Kidney glomerular epithelial cell (primary cell): ENCODE results near the gene LENG9.
"Not testable (repeated sequence)": the region's sequence is repeated elsewhere in the genome, so short reads cannot be mapped to it uniquely, and the experiment has no call there.

Experiments
- DNase-seq: peaks from one replicate; lab custom pipeline; 2025; lab: John Stamatoyannopoulos, UW

The LENG9 gene

GRCh38 chr19:54478677-54479266 lies 15.2 kb upstream of the LENG9 start:
- no peak for DNase-seq

- no peak for DNase-seq
Measured at GRCh38 chr19:54477650-54478049, 14.1 kb upstream of the LENG9 start.

GRCh38 chr19:54475706-54476105 lies 12.1 kb upstream of the LENG9 start:
- no peak for DNase-seq

GRCh38 chr19:54473892-54474372 lies 10.4 kb upstream of the LENG9 start:
- DNase-seq, result no peak

- DNase-seq, result no peak
Measured at GRCh38 chr19:54473071-54473891, 9.7 kb upstream of the LENG9 start, which contains the start of gene CDC42EP5. Gene CDC42EP5, minus strand, starts transcription at chr19:54473296. Its CDS starts 7,749 bp downstream, at chr19:54465547.

- no peak for DNase-seq
Measured at GRCh38 chr19:54470991-54471782, 7.6 kb upstream of the LENG9 start.

GRCh38 chr19:54470276-54470887 lies 6.8 kb upstream of the LENG9 start:
- no peak for DNase-seq

- DNase-seq, result no peak
Measured at GRCh38 chr19:54469496-54469934, 5.9 kb upstream of the LENG9 start.

GRCh38 chr19:54466110-54466480 lies 2.5 kb upstream of the LENG9 start:
- DNase-seq, result not testable (repeated sequence)

GRCh38 chr19:54465426-54466109 lies 2.0 kb upstream of the LENG9 start:
- DNase-seq, result no peak

GRCh38 chr19:54464630-54465425 lies 1.2 kb upstream of the LENG9 start:
- DNase-seq, result peak; percentile 63

GRCh38 chr19:54464044-54464629 lies 559 bp upstream of the LENG9 start:
- peak; percentile 95 for DNase-seq

GRCh38 chr19:54462655-54463530 lies 685 bp downstream of the LENG9 start:
- DNase-seq, result no peak

GRCh38 chr19:54462047-54462654 lies 1.4 kb downstream of the LENG9 start:
- no peak for DNase-seq

GRCh38 chr19:54461613-54462012 lies 2.0 kb downstream of the LENG9 start:
- DNase-seq, result peak; percentile 62

GRCh38 chr19:54461210-54461609 lies 2.4 kb downstream of the LENG9 start:
- no peak for DNase-seq

- DNase-seq, result no peak
Measured at GRCh38 chr19:54460230-54461005, 3.2 kb downstream of the LENG9 start.
